ENCODE data around the gene OLFML1.

The OLFML1 gene

DNA sequence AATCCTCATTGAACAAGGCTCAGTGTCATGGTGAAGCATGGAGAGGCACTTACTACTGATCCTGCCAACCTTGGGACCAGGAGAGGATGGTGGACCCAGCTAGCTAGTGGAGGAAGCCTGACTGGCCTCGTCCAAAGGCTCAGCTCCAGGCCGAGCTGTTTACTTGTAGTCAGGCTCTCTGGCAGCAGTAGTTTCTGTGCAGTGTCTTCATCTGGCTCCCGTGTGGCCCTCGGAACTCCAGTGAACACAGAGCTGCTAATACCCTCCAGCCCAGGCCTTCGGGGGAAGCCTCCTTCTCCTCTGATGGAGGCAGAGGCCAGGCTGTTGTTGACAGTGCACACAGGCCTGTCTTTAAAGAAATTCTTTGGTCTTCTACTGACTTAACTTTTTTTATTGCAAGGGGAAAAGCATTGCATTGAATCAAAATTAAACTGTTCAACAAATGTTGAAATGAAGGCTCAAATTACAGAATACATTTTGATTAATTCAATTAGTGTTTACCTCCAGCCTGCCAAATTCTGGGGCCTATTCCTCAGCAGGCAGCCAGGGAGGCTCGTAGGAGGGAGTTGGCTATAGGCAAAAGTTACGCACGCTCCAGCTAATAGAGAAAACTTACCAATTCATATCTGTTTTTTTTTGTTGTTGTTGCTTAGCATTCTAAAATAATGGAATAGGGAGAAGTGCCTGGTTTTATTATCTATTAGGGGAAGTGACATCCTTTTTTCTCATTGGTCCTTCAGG, 47.3 kb downstream of the OLFML1 start:
- DNase-seq (ENCODE audit: low spot score), result no peak

- DNase-seq (ENCODE audit: low spot score), result no peak
Measured at GRCh38 chr11:7533199-7534041, 48.1 kb downstream of the OLFML1 start.

GRCh38 chr11:7534042-7534378, 48.7 kb downstream of the OLFML1 start:
- no peak for DNase-seq (ENCODE audit: low spot score)

- DNase-seq (ENCODE audit: low spot score), result no peak
Measured at GRCh38 chr11:7536100-7536499, 50.8 kb downstream of the OLFML1 start.

DNA sequence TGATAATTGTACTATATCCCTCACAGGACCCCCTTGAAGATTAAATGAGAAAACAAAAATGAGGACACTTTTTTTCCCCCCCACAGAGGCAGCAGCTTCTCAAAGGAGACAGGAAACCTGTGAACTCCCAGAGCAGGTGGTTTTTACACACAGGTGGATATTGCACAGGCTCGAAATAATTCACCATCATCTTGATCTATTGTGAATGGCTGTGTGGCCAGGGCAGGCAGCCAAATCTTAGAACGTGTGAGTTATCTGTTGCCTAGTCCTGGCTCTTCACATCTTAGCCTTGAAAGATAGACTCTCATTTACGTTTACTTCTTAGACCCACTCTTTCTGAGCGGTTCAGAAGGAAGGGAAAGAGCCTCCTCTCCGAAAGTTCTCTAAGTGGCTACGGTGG, 52.0 kb downstream of the OLFML1 start:
- no peak for DNase-seq (ENCODE audit: low spot score)

DNA sequence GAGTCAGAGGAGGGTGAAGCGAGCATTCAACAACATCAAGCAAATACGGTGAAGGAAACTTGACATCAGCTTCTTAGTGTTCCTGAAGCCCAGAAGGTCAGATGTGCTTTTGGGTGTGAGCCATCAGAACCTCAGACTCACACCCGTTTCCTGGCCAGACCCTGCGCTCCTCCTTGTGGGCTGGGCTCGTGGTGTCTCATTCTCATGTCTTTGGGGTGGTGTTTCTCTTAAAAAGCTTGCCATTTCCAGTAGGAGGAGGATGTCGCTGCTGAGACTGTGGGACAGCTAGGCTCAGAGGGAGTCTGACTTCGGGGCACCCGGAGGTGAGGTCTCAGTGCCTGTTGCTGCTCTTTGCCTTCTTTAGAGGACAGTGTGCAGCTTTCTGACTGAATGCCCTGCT, 52.7 kb downstream of the OLFML1 start:
- DNase-seq (ENCODE audit: low spot score), result no peak

DNA sequence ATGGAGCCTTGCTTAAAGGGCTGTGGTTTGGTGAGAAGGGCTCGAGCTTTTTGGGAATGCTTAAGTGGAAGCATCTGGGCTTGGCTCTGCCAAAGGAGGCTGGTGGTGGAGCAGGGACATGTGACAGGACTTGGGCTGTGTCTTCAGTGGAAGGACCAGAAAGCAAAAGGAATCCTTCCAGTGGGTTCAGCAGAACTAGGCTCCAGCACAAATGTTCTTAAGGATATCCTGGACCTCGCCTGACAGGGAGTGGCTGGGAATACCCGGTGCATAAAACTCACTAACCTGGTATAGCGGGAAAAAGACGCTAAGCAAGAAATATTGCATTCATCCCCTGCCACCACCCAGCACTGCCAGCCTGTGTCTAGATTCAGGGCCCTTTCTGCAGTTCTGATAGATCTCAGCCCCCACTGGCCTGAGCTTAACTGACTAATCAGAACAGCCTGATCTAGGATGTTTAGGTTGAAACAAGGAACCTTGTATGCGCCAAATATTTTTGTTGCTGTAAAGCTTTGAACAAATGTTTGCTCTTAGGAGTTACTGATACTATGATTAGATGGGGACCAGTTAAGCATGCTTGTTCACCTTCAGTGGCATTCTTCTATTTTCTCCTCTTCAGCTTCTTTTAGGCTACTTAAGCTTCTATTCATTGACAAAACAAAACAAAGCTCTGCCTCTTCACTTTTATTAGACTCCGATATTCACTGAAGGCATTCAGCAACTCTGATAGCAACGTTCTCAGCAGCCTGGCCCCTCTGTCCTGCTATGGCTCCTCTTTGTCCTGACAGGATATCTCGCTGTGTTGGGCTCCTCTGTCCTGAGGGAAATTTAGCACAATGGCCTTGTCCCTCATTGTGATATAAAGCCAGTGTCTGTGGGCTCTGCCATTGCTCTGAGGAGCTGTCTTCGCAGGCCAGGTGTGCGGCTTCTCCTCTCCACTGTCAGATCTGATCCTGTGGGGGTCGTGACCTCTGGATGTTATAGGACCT, 53.5 kb downstream of the OLFML1 start:
- no peak for DNase-seq (ENCODE audit: low spot score)

- no peak for DNase-seq (ENCODE audit: low spot score)
Measured at GRCh38 chr11:7540830-7541555, 55.7 kb downstream of the OLFML1 start.

GRCh38 chr11:7543302-7543701, 58.0 kb downstream of the OLFML1 start:
- no peak for DNase-seq (ENCODE audit: low spot score)

DNA sequence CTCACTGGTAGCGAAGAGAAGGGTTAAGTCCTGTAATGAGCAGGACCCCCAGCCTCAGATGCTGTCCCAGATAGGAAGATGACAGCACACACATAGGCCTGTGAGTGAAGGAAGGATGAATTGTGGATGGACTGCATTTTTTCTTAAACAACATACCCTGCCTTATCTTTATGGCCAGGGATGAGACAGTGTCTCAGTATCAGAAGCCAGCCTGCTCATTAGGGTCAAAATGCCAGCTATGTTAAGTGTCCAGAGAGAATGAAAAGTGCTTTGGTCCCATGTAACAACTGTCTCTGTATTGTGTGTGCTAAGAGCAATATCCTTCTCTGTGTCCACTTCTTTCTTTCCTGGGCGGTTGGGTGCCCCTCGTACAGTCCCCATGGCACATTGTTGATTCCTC, 58.7 kb downstream of the OLFML1 start:
- no peak for DNase-seq (ENCODE audit: low spot score)

- DNase-seq (ENCODE audit: low spot score), result no peak
Measured at GRCh38 chr11:7545611-7546010, 60.3 kb downstream of the OLFML1 start.

DNA sequence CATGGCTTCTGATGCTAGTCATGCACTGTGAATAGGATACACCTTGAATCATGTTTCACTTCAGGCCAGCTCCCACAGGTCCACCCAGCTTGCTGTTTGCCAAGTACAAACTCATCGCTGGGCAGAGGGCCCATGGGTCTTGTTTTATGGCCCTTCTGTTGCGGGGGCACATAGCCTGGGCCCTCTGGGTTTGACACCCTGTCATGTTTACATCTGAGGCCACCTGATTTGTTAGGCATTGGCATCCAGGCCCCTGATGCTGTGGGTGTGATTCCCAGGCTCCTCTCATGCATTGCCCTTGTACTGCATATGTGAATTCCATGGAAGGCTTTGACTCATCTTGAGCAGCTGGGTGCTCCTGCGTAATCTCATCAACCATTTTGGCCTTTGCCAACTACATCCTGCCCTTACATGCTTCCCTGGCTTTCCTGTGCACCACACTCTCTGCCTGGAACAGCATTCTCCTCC, 61.1 kb downstream of the OLFML1 start:
- DNase-seq (ENCODE audit: low spot score), result no peak

GRCh38 chr11:7547687-7548086, 62.4 kb downstream of the OLFML1 start:
- DNase-seq (ENCODE audit: low spot score), result no peak

- no peak for DNase-seq (ENCODE audit: low spot score)
Measured at GRCh38 chr11:7548659-7549274, 63.5 kb downstream of the OLFML1 start.

DNA sequence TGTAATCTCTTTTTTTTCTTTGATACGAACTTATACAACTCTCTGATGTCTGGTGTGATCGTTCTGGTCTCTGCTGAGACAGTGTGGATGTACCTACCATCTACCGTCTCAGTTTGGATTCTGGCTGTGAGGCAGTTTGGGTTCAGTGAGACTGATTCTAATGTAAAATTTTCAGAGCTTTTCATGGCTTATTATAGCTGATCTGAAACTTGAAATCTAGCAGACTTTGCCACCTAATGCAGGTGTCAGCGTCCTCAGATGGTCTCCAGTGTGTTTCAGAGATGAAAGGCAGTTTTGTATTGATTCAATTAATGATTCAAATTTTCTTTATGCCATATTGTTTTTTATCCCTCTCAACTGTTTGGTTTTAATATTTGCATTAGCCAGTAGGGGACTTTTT, 64.4 kb downstream of the OLFML1 start:
- DNase-seq (ENCODE audit: low spot score), result no peak

- DNase-seq (ENCODE audit: low spot score), result no peak
Measured at GRCh38 chr11:7551571-7551970, 66.3 kb downstream of the OLFML1 start.

- DNase-seq (ENCODE audit: low spot score), result no peak
Measured at GRCh38 chr11:7552666-7553065, 67.4 kb downstream of the OLFML1 start.

DNA sequence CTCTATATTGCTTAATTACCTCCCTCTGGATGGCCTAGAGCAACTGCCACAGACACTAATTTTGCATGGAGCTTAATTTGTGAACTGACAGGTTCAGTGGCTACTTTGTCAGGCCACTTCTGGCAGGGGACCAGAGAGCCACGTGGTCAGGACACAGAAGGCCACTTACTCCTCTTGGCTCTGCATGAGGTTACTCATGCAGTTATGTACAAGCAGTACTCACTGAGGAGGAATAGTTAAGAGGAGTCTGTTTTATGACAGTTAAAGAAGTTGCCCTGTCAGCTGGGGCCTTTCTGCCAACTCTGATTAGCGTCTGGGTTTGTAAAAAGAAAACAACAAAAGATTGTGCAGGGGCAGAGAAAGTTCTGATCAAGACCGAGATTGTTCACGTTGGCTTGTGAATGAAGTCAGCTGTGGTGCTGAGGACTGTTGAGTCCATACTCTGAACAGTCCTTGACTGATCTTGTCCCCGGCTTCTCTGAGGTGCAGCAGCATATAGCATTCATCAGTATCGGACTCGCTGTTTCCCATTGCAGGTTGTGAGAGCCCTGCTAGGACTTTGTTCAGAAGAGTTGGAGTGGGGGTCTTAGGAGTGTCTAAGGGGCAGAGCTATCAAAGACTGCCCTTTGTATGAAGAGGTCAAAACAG, 69.9 kb downstream of the OLFML1 start:
- peak; percentile 78 for DNase-seq (ENCODE audit: low spot score)

DNA sequence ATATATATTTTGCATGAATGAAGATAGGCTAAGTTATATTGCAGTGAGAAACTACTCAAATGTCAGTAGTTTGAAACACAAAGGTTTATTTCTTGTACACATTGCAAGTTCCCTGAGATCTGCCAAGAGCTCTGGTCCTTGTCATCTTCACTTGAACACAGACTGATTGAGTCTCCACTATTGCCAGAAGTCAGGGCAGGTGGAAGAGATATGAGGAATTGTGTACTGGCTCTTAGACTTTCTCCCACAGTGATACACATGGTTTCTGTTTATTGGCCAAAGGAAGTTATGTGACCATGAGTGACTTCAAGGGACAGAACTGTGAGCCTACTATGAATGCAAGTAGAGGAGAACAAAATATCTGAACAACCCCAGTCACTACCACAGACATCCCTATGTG, 72.7 kb downstream of the OLFML1 start:
- DNase-seq (ENCODE audit: low spot score), result no peak
